ENCODE measurements around the gene SERPINA12. TPM values are rescaled to one million over a fixed set of nuclear protein-coding genes. Genes with fewer than 3 reads are reported as not detected.

Gene SERPINA12
- total and polyA plus RNA-seq, 2 of the 13 experiments (the other 11 are each of a cell fraction or from before 2014, with no cell fraction given) = 0.08 TPM; not detected in 1

- TF ChIP-seq REST (IDR thresholded peaks at IDR 0.05; ENCODE audit: borderline replicate concordance in 1 of 2, low read depth in 1 of 2, low read length in 2 of 2) (0 out of 4 replicates have a peak, but pooled peaks of 1 of the 2 experiments have one; percentile 45), MBD4 (IDR thresholded peaks at IDR 0.05; ENCODE audit: borderline replicate concordance, low read length) (0 out of 2 replicates have a peak, but pooled peaks have one; percentile 31), JDP2 (CRISPR knock-in tag; IDR thresholded peaks at IDR 0.05; ENCODE audit: borderline replicate concordance) (no peak), HOMEZ (CRISPR knock-in tag; IDR thresholded peaks at IDR 0.05; ENCODE audit: low read depth) (peak; percentile 51; the same call in 1 of the 2 replicates), TBL1XR1 (IDR thresholded peaks at IDR 0.05; ENCODE audit: borderline replicate concordance, low read length, partially characterized antibody) (no peak), ZNF354B (CRISPR knock-in tag; IDR thresholded peaks at IDR 0.05) (no peak), MED1 (CRISPR knock-in tag; IDR thresholded peaks at IDR 0.05) (peak; percentile 95), ZBTB10 (CRISPR knock-in tag; IDR thresholded peaks at IDR 0.05; ENCODE audit: borderline replicate concordance) (peak; percentile 19; the same call in 1 of the 2 replicates), GLMP (CRISPR knock-in tag; IDR thresholded peaks at IDR 0.05; ENCODE audit: borderline replicate concordance) (no peak), ETV5 (CRISPR knock-in tag; IDR thresholded peaks at IDR 0.05; ENCODE audit: borderline replicate concordance) (peak; percentile 59; the same call in 1 of the 2 replicates), ZNF501 (CRISPR knock-in tag; IDR thresholded peaks at IDR 0.05) (peak; percentile 55; the same call in 1 of the 2 replicates), BRD4 (CRISPR knock-in tag; IDR thresholded peaks at IDR 0.05) (no peak; the same call in none of the 2 replicates)
These were observed 58.0 kb downstream of the SERPINA12 start (continued) for GRCh38 chr14:94451091-94451771.

Data from HepG2 (cell line).